Activated naive CD4-positive, alpha-beta T cell treated with anti-CD3 and anti-CD28 coated beads, Interleukin-2, amount 10 ng/mL, durations not matched to agents 7 days and 5 days (primary cell): ENCODE measurements around the gene KIF18B.
A peak's percentile ranks its signal among the peaks of the same experiment; 100 is the strongest.
"Not testable (repeated sequence)": the region's sequence is repeated elsewhere in the genome, so short reads cannot be mapped to it uniquely, and the experiment has no call there.

Experiments
- CTCF ChIA-PET: fragments of 350-600 bp; sonication (Branson Sonifier 250); formaldehyde crosslinking; loops from one replicate; lab custom pipeline; 2021; ENCODE audit warnings: antibody characterized with exemption; lab: Charles Lee
- DNase-seq: peaks from one replicate; pipeline ENCODE4 v3.0.0-alpha.2; 2020
- H3K27ac Mint-ChIP-seq: one replicate; pipeline ENCODE4 v1.8.0; 2021; ENCODE audit warnings: mild to moderate bottlenecking, moderate library complexity, mixed read lengths
- H3K27me3 Mint-ChIP-seq: one replicate; pipeline ENCODE4 v1.8.0; 2021; ENCODE audit warnings: mild to moderate bottlenecking, mixed read lengths
- H3K36me3 Mint-ChIP-seq: one replicate; pipeline ENCODE4 v1.8.0; 2021; ENCODE audit warnings: mixed read lengths
- H3K4me1 Mint-ChIP-seq: one replicate; pipeline ENCODE4 v1.8.0; 2021; ENCODE audit warnings: mixed read lengths
- H3K4me3 Mint-ChIP-seq: one replicate; pipeline ENCODE4 v1.8.0; 2021; ENCODE audit warnings: mild to moderate bottlenecking, moderate library complexity, mixed read lengths
- H3K9me3 Mint-ChIP-seq: one replicate; pipeline ENCODE4 v1.8.0; 2021; ENCODE audit warnings: mixed read lengths

KIF18B gene

DNA sequence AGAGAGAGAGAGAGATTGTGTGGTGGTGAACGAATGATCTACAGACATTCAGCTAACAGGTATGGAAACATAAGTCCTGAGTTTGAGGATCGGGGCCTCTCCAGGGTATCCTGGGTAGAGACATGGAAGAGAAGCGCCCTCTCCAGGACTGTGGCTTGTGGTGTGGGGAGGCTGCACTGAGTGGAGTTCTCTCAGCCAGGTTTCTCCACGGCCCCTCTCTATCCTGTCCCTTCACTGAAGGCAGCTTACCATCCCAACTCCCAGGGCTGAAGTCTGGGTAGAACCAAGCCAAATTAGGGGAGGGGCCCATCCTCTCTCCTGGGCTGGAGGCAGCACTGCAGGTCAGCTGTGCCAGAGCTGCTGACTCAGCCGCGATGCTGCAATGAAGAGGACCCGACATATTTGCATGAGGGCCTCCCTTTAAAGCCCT lies 14.4 kb upstream of the KIF18B start:
- Mint-ChIP-seq H3K4me1 (peaks cover 7% of the 10 kb centered on the region), H3K9me3 (no peaks in the 10 kb centered on the region), H3K4me3 (no peak overlapping the region), H3K36me3 (no peaks in the 10 kb centered on the region), H3K27ac (no peak overlapping the region), H3K27me3 (peaks cover 99% of the 10 kb centered on the region)
- DNase-seq, result no peak
- CTCF ChIA-PET, result interaction anchor here (3.4 kb wide), 1 partner anchor 42 kb away, joined by 9 read pairs; no protein-coding TSS in a partner anchor

DNA sequence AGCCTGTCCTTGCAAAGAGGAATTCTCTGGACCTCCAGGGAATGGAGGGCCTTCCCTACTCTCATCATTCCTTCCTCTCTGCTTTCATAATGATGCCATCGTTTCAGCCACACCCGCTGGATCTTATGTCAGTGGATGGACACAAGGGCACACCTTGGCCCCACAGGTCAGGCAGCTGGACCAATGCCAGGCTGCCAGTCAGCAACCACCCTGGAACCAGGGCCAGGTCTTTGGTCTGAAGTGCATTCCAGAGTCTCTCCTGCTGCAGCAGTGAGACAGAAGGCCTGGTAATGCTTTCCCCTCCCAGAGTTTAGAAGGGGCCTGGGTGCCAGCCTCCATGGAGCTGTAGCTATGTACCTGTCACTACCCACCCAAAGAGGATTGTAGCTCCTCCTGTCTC lies 13.1 kb upstream of the KIF18B start:
- Mint-ChIP-seq H3K27me3 (peaks cover 99% of the 10 kb centered on the region), H3K4me3 (no peak overlapping the region)
- CTCF ChIA-PET, result interaction anchor here (1.2 to 3.4 kb wide), 2 partner anchors 41 to 61 kb away, joined by 3 to 9 read pairs; no protein-coding TSS in a partner anchor

DNA sequence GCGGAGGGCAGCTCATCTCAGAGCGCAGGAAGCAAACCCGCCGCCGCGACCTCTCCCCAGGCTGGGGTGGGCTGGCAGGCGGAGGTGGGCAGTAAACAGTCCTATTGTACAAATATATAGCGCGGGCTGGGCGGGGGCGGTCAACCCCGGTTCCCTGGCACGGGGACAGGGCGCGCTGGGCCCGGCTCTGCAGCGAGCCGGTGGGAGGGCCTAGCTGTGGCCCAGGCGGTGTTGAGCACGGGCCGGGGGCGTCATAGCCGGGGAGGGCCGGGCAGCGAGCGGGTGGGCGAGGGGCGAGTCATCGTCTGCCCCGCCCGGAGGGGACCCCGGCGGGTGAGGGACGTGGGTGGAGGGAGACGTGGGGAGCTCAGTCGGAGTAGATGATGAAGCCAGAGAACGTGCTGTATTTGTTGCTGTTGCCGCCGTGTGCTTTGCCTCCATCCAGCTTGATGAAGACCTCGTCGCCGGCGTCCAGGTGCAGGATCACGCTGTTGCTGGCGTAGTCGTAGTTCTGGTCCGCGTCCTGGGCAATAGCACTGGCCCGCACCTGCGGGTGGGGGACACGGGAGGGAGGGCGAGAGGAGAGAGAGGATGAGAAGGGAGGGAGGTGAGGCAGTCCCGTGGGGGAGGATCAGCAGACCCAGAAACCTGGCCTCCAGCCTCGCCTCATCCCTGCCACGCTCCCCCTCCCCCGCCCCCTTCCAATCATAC lies 12.4 kb upstream of the KIF18B start:
- peaks cover 6% of the 10 kb centered on the region for H3K4me1 Mint-ChIP-seq
- H3K27ac Mint-ChIP-seq, result no peak overlapping the region
- H3K36me3 Mint-ChIP-seq, result no peaks in the 10 kb centered on the region
- no peak overlapping the region for H3K4me3 Mint-ChIP-seq
- no peak for DNase-seq
- H3K9me3 Mint-ChIP-seq, result no peaks in the 10 kb centered on the region
- CTCF ChIA-PET, result interaction anchor here (1.2 to 3.4 kb wide), 2 partner anchors 40 to 62 kb away, joined by 3 to 9 read pairs; no protein-coding TSS in a partner anchor
- peaks cover 99% of the 10 kb centered on the region for H3K27me3 Mint-ChIP-seq

More for the DNA sequence above, 13.1 kb upstream of the KIF18B start:
- H3K27ac Mint-ChIP-seq, result no peak overlapping the region
- H3K36me3 Mint-ChIP-seq, result no peaks in the 10 kb centered on the region
- H3K9me3 Mint-ChIP-seq, result no peaks in the 10 kb centered on the region
- peaks cover 6% of the 10 kb centered on the region for H3K4me1 Mint-ChIP-seq
- no peak for DNase-seq

DNA sequence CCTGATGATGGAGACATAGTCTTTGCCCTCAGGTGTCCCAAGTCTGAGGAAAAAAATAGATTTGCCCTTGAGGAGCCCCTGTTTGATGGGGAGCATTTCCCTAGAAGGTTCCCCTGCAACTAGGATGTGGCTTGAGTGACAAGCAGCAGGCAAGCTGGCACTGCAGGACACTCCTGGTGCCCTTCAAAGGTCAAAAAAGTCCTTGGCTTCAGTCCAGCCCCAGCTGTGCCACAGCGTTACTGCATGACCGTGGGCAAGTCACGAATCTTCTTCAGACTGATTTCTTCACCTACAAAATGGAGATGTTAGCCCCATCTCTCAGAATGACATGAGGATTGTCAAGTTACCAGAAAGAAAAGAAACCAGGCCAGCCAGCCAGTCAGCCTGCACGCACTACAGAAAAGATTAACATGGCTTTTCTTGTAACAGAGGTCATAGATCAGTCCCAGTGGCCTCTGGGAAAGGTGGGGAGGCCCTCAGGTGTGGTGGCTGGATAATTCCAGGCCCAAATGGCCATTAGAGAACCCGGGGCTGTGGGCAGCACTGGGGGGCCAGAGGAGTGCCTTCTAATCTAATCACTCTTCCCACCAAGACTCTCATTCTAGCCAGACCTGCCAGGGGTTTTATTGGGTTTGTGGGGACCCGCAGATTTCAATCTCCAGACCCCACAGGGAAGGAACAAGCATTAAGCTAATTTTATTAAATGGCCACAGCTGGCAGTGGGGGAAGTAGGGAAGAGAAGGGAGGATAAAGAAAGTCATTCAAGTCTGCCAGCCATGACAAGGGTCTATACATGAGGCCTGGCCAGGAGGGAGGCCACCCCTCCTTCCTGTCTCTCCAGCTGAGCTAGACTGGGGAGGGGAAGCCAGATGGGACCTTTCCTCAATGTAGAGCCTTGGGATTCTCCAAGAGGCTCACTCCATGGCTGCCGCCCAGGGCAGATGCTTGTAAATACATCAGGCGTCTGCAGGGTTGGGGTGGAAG lies 9.7 kb upstream of the KIF18B start:
- no peak for DNase-seq
- Mint-ChIP-seq H3K4me1 (peaks cover 6% of the 10 kb centered on the region), H3K4me3 (no peak overlapping the region), H3K36me3 (no peaks in the 10 kb centered on the region), H3K27ac (no peak overlapping the region), H3K27me3 (peaks cover 96% of the 10 kb centered on the region), H3K9me3 (no peaks in the 10 kb centered on the region)
- CTCF ChIA-PET, result interaction anchor here (1.3 kb wide), 1 partner anchor 178 kb away, joined by 4 read pairs; the partner anchor contains the start of gene ACBD4

GRCh38 chr17:44955674-44956425 lies 8.3 kb upstream of the KIF18B start:
- CTCF ChIA-PET, result no interaction called here
- peaks cover 85% of the 10 kb centered on the region for H3K27me3 Mint-ChIP-seq
- H3K27ac Mint-ChIP-seq, result no peak overlapping the region

DNA sequence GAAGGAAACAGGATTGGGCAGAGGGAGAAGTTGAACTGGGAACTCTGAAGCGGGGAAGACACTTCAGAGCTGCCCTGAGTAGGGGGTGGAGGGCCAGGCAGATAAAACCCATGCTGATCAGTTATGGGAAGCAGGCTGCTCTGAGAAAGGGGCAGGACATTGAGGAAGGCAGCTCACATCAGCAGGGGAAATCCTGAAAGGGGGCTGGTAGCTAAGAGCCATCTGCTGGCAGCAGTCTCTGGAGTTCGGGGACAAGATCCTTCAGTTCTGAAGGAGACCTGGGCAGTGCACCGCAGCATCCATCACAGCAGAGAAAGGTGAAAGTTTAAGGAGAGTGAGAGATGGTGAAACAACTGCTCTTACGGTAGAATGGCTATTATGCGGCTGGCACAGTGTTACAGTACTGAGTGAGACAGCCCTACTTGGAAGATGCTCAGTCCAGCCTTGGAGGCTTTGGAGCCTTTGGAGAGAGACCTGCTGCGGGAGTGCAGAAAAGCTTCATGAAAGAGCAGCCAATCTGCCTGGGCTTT lies 5.4 kb upstream of the KIF18B start:
- CTCF ChIA-PET, result no interaction called here
- Mint-ChIP-seq H3K4me1 (peaks cover 7% of the 10 kb centered on the region), H3K27me3 (peaks cover 57% of the 10 kb centered on the region), H3K4me3 (no peak overlapping the region), H3K36me3 (no peaks in the 10 kb centered on the region), H3K27ac (no peak overlapping the region), H3K9me3 (no peaks in the 10 kb centered on the region)
- no peak for DNase-seq

More at GRCh38 chr17:44955674-44956425, 8.3 kb upstream of the KIF18B start:
- Mint-ChIP-seq H3K4me3 (no peak overlapping the region), H3K36me3 (no peaks in the 10 kb centered on the region), H3K4me1 (peaks cover 6% of the 10 kb centered on the region), H3K9me3 (no peaks in the 10 kb centered on the region)
- DNase-seq, result no peak

DNA sequence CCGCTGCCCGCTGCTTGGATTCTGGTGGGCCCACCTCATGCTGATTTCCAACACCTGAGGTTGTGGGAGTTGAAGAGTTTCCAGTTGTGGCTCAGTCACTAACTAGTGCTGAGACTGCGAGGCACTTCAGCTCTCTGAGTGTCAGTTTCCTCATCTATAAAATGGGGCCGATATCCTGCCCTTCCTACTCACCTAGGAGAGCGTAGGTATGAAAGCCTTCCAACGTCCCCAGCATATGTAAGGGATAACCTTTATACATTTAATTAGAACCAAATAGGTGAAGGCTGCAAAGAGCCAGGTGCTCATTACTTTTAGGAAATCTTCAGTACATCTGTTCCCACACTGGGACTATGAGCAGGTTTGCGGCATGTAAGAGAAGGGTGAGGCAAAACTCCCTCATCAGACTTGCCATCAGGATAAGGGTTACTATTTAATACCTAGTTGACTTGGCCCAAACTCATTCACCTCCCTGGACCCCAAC lies 782 bp upstream of the KIF18B start:
- peaks cover 40% of the 10 kb centered on the region for H3K4me1 Mint-ChIP-seq
- CTCF ChIA-PET, result no interaction called here
- H3K4me3 Mint-ChIP-seq, result peak overlapping the region; percentile 96
- DNase-seq, result no peak
- no peaks in the 10 kb centered on the region for H3K9me3 Mint-ChIP-seq
- H3K36me3 Mint-ChIP-seq, result peaks cover 19% of the 10 kb centered on the region
- peak overlapping the region; percentile 87 for H3K27ac Mint-ChIP-seq
- peaks cover 14% of the 10 kb centered on the region for H3K27me3 Mint-ChIP-seq

- Mint-ChIP-seq H3K4me1 (peaks cover 61% of the 10 kb centered on the region), H3K36me3 (peaks cover 34% of the 10 kb centered on the region), H3K4me3 (peak overlapping the region; percentile 96)
- H3K27ac Mint-ChIP-seq, DNase-seq, CTCF ChIA-PET, H3K9me3 Mint-ChIP-seq, H3K27me3 Mint-ChIP-seq: not testable (repeated sequence)
These were observed 1.9 kb downstream of the KIF18B start for GRCh38 chr17:44945652-44946051.

GRCh38 chr17:44942456-44942855 lies 5.1 kb downstream of the KIF18B start:
- Mint-ChIP-seq H3K36me3 (peaks cover 58% of the 10 kb centered on the region), H3K4me1 (peaks cover 64% of the 10 kb centered on the region), H3K4me3 (no peak overlapping the region), H3K27me3 (no peaks in the 10 kb centered on the region), H3K9me3 (no peaks in the 10 kb centered on the region), H3K27ac (no peak overlapping the region)
- CTCF ChIA-PET, result interaction anchor here (0.9 to 1.3 kb wide), 2 partner anchors 22 to 166 kb away, joined by 3 read pairs; no protein-coding TSS in a partner anchor
- no peak for DNase-seq

- Mint-ChIP-seq H3K36me3 (peaks cover 63% of the 10 kb centered on the region), H3K4me1 (peaks cover 64% of the 10 kb centered on the region), H3K9me3 (no peaks in the 10 kb centered on the region), H3K27ac (peak overlapping the region; percentile 72), H3K4me3 (no peak overlapping the region), H3K27me3 (no peaks in the 10 kb centered on the region)
- CTCF ChIA-PET, result interaction anchor here (0.9 to 1.4 kb wide), 3 partner anchors 22 to 165 kb away, joined by 3 to 4 read pairs (median 3); no protein-coding TSS in a partner anchor
- no peak for DNase-seq
These were observed 5.8 kb downstream of the KIF18B start for GRCh38 chr17:44941712-44942331.

- Mint-ChIP-seq H3K4me3 (no peak overlapping the region), H3K4me1 (peaks cover 56% of the 10 kb centered on the region), H3K27ac (no peak overlapping the region), H3K36me3 (peaks cover 61% of the 10 kb centered on the region), H3K27me3 (no peaks in the 10 kb centered on the region), H3K9me3 (no peaks in the 10 kb centered on the region)
- DNase-seq, result no peak
- CTCF ChIA-PET, result interaction anchor here (1.4 kb wide), 1 partner anchor 21 kb away, joined by 4 read pairs; no protein-coding TSS in a partner anchor
These were observed 6.8 kb downstream of the KIF18B start for GRCh38 chr17:44940768-44941167.

DNA sequence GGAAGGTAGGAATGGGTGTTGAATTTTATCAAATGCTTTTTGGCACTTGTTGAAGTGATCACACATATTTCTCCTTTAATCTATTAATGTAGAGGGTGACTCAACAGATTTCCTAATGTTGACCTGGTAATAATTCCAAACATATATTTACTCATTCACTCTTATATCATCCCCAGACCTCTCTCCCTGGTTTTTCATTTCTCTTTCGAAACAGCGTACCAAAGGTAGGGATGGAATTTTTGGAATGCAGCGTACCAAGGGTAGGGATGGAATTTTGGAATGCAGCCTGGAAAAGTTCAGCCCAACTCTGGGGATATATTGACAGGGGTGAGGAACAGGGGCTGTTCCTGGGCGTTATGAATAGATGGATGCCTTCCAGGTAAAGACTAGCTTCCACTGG lies 7.3 kb downstream of the KIF18B start:
- CTCF ChIA-PET, result interaction anchor here (1.4 kb wide), 2 partner anchors 20 to 81 kb away, joined by 4 to 7 read pairs; no protein-coding TSS in a partner anchor
- H3K27me3 Mint-ChIP-seq, result no peaks in the 10 kb centered on the region
- peaks cover 54% of the 10 kb centered on the region for H3K4me1 Mint-ChIP-seq
- no peak for DNase-seq
- no peak overlapping the region for H3K27ac Mint-ChIP-seq
- H3K36me3 Mint-ChIP-seq, result peaks cover 66% of the 10 kb centered on the region
- H3K4me3 Mint-ChIP-seq, result no peak overlapping the region
- H3K9me3 Mint-ChIP-seq, result no peaks in the 10 kb centered on the region

DNA sequence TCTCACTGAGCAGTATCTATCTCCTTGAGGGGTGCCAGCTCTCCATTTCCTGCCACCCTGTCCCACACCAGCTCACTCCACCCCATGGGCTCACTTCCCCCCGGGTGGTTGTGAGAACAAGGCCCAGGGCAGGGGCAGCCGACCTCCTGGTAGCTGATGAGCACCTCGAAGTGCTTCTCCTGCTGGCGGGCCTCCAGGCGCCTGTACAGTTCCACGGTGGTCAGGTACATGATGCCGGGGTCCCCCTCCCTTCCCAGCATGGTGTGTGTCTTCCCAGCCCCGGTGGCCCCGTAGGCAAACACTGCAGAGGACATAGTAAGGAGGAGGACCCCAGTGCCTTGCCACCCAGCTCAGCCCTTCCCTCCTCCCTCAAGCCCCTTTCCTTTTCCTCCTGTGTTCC lies 12.5 kb downstream of the KIF18B start:
- peaks cover 9% of the 10 kb centered on the region for H3K4me1 Mint-ChIP-seq
- CTCF ChIA-PET, result no interaction called here
- no peaks in the 10 kb centered on the region for H3K9me3 Mint-ChIP-seq
- H3K4me3 Mint-ChIP-seq, result no peak overlapping the region
- peak overlapping the region; percentile 57 for H3K27ac Mint-ChIP-seq
- H3K27me3 Mint-ChIP-seq, result no peaks in the 10 kb centered on the region
- H3K36me3 Mint-ChIP-seq, result peaks cover 66% of the 10 kb centered on the region
- DNase-seq, result no peak
